Mammary epithelial cell (primary cell): ENCODE results near the gene MEI1.

Experiments used
- CTCF ChIP-seq, 2 donors: IDR thresholded peaks in 1 of 2; conservative IDR thresholded peaks in 1 of 2; 2 replicates each; pipeline ENCODE4 v1.5.1; 2011 to 2012; ENCODE audit warnings: inconsistent platforms in 2 of 2, low read length in 2 of 2, mild to moderate bottlenecking in 2 of 2, control low read depth in 1 of 2, low read depth in 1 of 2; ENCODE audit not compliant: insufficient read depth in 1 of 2; ENCODE audit errors: extremely low read depth in 1 of 2
- EZH2 ChIP-seq: IDR thresholded peaks from 2 replicates; pipeline ENCODE4 v1.6.1; 2012; ENCODE audit warnings: low read length, inconsistent platforms, borderline replicate concordance

GRCh38 chr22:41787331-41787730 is 88.0 kb downstream of the MEI1 start:
- TF ChIP-seq CTCF (conservative IDR thresholded peaks at IDR 0.05 in 1 of 2, IDR thresholded peaks at IDR 0.05 in 1 of 2; ENCODE audit: extremely low read depth in 1 of 2, insufficient read depth in 1 of 2, low read depth in 1 of 2, low read length in 2 of 2), result no peak
- TF ChIP-seq EZH2, result no peak
